ENCODE data around the gene TSPAN3. TPM values are rescaled to one million over a fixed set of nuclear protein-coding genes. Genes with fewer than 3 reads are reported as not detected.

Gene TSPAN3
- total RNA-seq, 6 experiments from 2014 or later, result 35.6 to 103 (median 63.2) TPM

- no peak for TF ChIP-seq CTCF (IDR thresholded peaks at IDR 0.05)
- TF ChIP-seq POLR2A (IDR thresholded peaks at IDR 0.05), result no peak
- peak; percentile 14 to 39 (median 34) for DNase-seq
- no peak overlapping the region for H3K27ac ChIP-seq
- H3K27me3 ChIP-seq, result no peaks in the 10 kb centered on the region
- WGBS (ENCODE audit: insufficient coverage, low coverage, low lambda C conversion rate, missing lambda C conversion rate), result 60% methylated on average over 1 of the region's 4 CpGs
- H3K9me3 ChIP-seq, result no peaks in the 10 kb centered on the region
- ATAC-seq, result no peak
- intact Hi-C loops (cut with DNase I), result loop anchor here in 1 of 2 donors (10.0 kb wide), 1 partner anchor 519 kb away; no protein-coding TSS in a partner anchor
- H3K4me3 ChIP-seq, result no peak overlapping the region
- H3K36me3 ChIP-seq, result no peaks in the 10 kb centered on the region
- no peaks in the 10 kb centered on the region for H3K4me1 ChIP-seq
Measured at GRCh38 chr15:77025941-77026411, 44.9 kb downstream of the TSPAN3 start.

- Histone ChIP-seq H3K27ac (no peak overlapping the region), H3K4me1 (no peaks in the 10 kb centered on the region), H3K27me3 (no peaks in the 10 kb centered on the region), H3K9me3 (no peaks in the 10 kb centered on the region), H3K36me3 (no peaks in the 10 kb centered on the region), H3K4me3 (no peak overlapping the region)
- TF ChIP-seq POLR2A (IDR thresholded peaks at IDR 0.05) (no peak), CTCF (IDR thresholded peaks at IDR 0.05) (no peak)
- peak; percentile 10 to 40 (median 40) for DNase-seq
- ATAC-seq, result no peak
- intact Hi-C loops (cut with DNase I), result loop anchor here in 1 of 2 donors (10.0 kb wide), 1 partner anchor 520 kb away; no protein-coding TSS in a partner anchor
- WGBS (ENCODE audit: insufficient coverage, low coverage, low lambda C conversion rate, missing lambda C conversion rate), result 85% methylated on average over 8 of the region's 15 CpGs
Measured at GRCh38 chr15:77025083-77025901, 45.6 kb downstream of the TSPAN3 start.

- intact Hi-C loops (cut with DNase I), result loop anchor here in 1 of 2 donors (10.0 kb wide), 1 partner anchor 520 kb away; no protein-coding TSS in a partner anchor
Measured at GRCh38 chr15:77024273-77025082, 46.4 kb downstream of the TSPAN3 start.

More at GRCh38 chr15:77024273-77025082, 46.4 kb downstream of the TSPAN3 start:
- H3K36me3 ChIP-seq, result no peaks in the 10 kb centered on the region
- no peak overlapping the region for H3K27ac ChIP-seq
- no peaks in the 10 kb centered on the region for H3K4me1 ChIP-seq
- peak; percentile 61 to 80 (median 74) for ATAC-seq
- no peaks in the 10 kb centered on the region for H3K9me3 ChIP-seq
- no peak overlapping the region for H3K4me3 ChIP-seq
- TF ChIP-seq CTCF (IDR thresholded peaks at IDR 0.05), result peak; percentile 83 to 97 (median 96)
- TF ChIP-seq POLR2A (IDR thresholded peaks at IDR 0.05), result no peak
- H3K27me3 ChIP-seq, result no peaks in the 10 kb centered on the region
- WGBS (ENCODE audit: insufficient coverage, low coverage, low lambda C conversion rate, missing lambda C conversion rate), result 18% methylated on average over 9 of the region's 17 CpGs
- peak; percentile 63 to 73 (median 72) for DNase-seq
